Activated CD4-positive, CD25-positive, alpha-beta regulatory T cell treated with anti-CD3 and anti-CD28 coated beads, Interleukin-2, amount 50 U/mL, for 16 hours (primary cell): ENCODE measurements around the gene REEP1.
"Not testable (repeated sequence)": the region's sequence is repeated elsewhere in the genome, so short reads cannot be mapped to it uniquely, and the experiment has no call there.

Source experiments
- DNase-seq: peaks from one replicate; pipeline ENCODE4 v3.0.0-alpha.2; 2020; ENCODE audit warnings: low read depth, low spot score

The REEP1 gene

GRCh38 chr2:86243950-86244733 is 93.3 kb downstream of the REEP1 start:
- no peak for DNase-seq

DNA sequence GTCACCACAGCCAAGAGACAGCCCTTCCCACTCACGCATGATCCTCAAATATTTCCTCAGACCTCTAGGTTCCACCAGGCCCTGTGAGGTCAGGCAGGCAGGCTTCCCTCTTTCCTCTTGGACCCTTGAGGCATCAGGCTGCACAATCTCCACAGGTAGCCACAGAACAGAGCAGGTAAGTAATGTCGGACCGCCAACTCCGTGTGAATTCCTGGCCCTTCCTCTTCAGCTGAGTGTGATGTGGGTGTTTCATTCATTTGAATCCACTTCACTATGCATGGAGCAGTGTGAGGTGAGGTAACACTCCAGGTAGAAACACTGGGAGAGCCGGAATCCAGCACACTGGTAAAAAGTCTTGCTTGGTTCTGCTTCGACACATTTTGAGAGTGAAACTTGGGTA is 94.2 kb downstream of the REEP1 start:
- no peak for DNase-seq

GRCh38 chr2:86241611-86242010 is 95.8 kb downstream of the REEP1 start:
- no peak for DNase-seq

DNA sequence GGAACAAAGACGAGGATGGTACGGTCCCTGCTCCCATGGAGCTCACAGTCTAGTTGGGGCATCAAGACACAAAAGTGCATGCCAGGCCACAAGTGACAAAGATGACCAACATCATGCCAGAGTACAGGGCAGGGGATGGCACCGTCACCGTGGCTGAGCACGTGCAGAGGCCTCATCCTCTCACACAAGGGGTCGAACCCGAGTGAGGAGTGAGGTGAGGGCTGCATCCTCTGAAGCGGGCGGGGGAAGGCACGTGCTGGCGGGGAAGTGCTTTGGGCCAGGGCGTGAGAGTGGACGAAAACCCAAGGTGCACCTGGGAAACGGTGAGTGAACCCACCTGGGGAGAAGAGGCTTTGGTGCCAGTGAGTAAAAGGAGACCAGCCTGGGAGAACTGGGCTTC is 97.2 kb downstream of the REEP1 start:
- DNase-seq: no peak

DNA sequence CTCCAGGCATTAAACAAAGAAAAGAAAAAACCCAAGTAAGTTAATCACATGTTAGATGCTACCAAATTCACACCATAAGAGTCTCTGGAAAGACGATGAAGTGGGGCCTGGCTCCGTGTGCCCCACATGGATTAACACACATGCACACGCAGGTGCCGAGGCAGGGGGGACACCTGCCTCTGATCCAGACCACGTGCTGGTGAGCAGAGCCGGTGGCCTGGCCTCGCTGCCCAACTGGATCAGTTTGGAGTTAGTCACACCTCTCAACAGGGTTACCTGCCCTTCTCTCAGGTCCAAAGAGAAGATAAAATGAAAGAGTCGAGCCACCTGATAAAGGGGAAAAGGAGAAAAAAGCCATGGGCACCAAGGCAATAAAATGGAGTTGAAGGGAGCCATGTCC is 97.7 kb downstream of the REEP1 start:
- no peak for DNase-seq

DNA sequence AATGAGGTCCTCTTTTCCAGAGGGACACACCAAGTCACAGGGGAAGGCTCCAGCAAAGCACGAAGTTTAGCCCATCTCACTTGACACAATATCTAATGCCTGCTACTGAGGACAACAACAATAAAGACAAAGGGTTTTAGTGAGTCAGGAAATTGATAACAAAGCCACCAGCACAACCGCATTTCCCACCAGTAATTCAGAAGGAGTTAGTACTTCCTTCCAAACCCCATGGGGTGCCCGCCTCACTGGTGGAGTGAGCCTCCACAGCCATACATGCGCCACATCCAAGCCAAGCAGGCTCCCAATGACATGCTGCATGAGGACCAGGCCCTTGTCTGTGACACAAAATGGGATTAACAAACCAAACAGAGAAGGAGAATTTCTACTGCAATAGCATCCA is 98.1 kb downstream of the REEP1 start:
- no peak for DNase-seq

DNA sequence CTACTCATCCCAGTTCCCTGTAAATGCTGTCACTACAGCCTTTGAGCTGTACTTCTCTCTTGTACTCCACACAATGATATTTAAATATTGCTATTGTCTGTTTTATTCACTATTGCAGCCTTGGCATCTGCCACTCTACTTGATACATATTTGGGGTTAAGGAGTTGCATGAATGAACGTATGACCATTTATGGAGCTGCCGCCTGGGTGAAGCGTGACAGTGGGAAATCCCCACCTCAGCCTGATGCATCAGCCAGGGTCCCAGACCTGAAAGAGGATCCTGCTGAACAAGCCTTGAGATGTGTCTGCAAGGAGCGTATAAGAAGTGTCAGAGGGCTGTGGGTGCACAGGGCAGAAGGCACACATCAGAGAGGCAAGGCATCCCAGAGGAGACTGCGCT is 99.1 kb downstream of the REEP1 start:
- DNase-seq: no peak

DNA sequence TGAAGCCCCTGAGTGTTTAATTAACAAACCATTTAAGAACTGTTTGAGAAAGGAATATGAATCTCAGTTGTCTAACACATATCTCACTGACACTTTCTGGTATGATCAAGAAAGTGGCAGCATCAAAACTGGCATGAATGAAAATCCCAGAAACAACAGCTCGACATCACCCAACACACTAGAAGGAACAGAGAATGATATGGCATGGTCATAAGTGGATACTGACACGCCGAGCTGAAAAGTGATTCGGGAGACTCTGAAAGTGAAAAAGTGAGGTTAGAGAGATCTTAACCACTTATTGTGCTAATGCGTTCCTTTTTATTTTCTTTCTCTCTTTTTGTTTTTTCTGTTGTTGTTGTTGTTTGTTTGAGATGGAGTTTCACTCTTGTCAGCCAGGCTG is 100.3 kb downstream of the REEP1 start:
- DNase-seq: no peak

DNA sequence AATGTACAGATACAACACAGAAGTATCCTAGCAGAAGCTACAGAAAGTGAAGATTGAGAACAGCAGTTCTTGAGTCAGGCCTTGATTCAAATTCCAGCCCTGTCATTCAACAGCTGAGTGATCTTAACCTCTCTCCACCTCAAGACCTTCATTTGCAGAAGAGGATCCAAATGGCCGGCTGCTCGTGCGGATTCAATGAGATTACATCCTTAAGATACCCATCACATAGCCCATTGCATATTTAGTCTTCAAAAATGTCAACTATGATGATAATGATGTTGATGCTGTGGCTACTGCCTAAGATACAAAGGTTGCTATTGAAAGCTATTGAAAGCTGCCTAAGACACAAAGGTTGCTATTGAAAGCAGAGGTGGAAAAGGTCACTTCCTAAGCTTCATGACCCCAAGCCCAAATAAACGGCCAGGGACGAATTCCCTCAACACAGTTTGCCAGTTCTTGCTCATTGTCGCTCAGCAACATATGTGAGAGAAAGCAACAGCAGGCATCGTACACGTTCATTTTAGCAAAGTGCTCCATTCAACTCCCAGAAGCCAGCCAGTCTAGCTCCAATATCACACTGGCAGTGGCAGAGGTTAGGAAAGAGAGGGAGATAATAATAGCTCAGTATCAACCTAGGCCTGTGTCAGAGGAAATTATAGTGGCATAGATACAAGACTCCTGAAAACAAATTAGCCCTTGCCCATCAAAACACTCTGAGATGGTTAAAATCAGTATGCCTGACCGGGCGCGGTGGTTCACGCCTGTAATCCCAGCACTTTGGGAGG is 102.0 kb downstream of the REEP1 start:
- no peak for DNase-seq

DNA sequence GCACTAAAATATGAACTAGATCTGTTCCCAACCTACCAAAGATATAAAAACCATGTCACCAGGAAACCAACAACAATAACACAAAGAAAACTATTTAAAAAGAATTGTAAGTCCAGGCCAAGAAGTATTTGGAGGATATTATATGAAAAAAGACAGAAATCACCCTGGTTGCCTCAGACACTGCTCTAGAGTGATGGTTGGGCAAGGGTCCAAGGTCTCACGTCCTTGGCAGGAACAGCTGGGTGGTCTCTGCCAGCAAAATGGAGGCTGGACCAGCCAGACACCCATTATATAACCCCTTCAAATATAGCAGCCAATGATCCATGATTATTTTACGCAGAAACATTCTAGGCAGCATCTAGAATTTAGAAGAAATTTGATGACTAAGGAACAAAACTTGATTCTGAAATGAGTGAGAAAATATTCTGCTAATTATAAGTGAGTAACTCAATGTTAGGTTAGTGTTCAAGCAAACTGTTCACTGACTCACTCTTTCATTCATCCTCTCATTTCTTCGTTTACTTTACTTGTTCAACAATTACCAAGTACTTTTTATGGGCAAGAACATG is 102.8 kb downstream of the REEP1 start:
- DNase-seq: no peak

- no peak for DNase-seq
Measured at GRCh38 chr2:86233436-86233835, 104.0 kb downstream of the REEP1 start.

DNA sequence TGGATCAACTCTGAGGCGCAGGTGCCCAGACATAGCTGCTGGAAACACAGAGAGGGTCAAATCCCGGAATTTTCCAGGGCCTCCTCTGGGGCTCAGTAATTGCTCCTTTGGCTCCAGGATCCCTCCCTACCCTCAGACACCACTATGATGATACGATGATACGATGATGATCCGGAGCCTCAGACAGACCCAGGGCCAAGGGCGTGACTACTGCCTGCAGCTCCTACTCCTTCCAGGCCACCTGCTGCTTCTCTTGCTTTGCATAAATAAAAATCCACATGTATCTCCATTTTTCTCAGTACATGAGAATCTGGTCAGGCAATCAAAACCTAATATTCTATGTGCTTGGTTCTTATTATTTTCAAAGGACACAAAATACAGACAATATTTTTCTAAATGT is 104.5 kb downstream of the REEP1 start:
- DNase-seq: no peak

DNA sequence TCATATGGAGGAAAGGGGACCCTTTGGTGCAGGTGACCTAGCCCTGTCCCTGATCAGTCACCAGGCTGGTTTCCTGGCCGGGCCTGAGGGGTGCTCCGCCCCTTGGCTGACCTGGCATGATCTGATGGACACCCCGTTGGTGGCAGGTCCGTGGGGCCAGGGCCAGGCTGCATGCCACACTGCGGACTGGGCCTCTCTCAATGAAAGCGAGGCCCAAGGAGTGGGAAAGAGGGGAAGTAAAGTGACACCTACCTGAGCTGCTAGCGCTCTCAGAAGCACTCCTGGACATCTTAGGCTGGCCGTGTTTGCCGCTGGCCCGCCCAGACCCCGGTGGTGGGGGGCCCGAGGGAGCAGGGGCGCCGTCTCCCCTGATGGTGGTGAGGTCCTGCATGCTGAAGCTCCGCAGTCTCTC is 105.0 kb downstream of the REEP1 start:
- no peak for DNase-seq

- DNase-seq: no peak
Measured at GRCh38 chr2:86231680-86232372, 105.6 kb downstream of the REEP1 start.

- DNase-seq: no peak
Measured at GRCh38 chr2:86230961-86231360, 106.5 kb downstream of the REEP1 start.

DNA sequence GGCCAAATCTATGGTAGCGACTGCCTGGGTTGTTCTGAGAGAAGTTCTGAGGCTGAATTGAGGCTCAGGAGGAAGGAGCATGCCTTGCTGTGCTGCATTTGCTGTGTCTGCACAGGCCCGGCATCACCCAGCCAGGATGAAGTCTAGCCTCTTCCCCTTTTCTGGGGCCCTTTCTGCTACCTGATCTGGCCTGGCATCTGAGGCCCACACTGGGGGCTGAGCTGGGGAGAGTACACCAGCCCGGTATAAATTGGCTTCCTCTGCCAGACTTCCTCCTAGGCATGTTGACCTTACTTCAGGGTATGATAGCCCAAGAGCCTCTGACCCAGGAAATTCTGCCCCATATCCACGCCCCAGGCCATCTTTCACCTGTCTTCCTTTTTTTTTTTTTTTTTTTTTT is 108.2 kb downstream of the REEP1 start:
- DNase-seq: no peak

- not testable (repeated sequence) for DNase-seq
Measured at GRCh38 chr2:86228574-86228973, 108.9 kb downstream of the REEP1 start.

- DNase-seq: no peak
Measured at GRCh38 chr2:86227685-86228084, 109.7 kb downstream of the REEP1 start.

GRCh38 chr2:86226636-86227520 is 110.5 kb downstream of the REEP1 start:
- DNase-seq: no peak

- DNase-seq: no peak
Measured at GRCh38 chr2:86226070-86226469, 111.4 kb downstream of the REEP1 start.

- peak; percentile 8 for DNase-seq
Measured at GRCh38 chr2:86225581-86225980, 111.8 kb downstream of the REEP1 start.
